Aorta (tissue), 5 donors: Measurements from ENCODE around the gene OCIAD1. TPM values are rescaled to one million over a fixed set of nuclear protein-coding genes. Genes with fewer than 3 reads are reported as not detected.
"Not testable (repeated sequence)": the region's sequence is repeated elsewhere in the genome, so short reads cannot be mapped to it uniquely, and the experiment has no call there.

Experiments used
- ATAC-seq: fragments of 200-7000 bp; cut with Tn5 transposase; one replicate; pipeline ENCODE4 v1.9.1; 2022; ENCODE audit warnings: moderate library complexity; ENCODE audit not compliant: low FRiP score
- DNase-seq, 2 donors: peaks; one replicate each; pipeline ENCODE4 v3.0.0-alpha.2; 2020
- H3K27ac ChIP-seq, 2 donors: one replicate each; pipeline ENCODE4 v1.5.1; 2013; ENCODE audit warnings: low read length in 2 of 2, mild to moderate bottlenecking in 2 of 2, moderate library complexity in 2 of 2, control low read depth in 1 of 2, inconsistent platforms in 1 of 2, low read depth in 1 of 2
- H3K27me3 ChIP-seq, 2 donors: one replicate each; pipeline ENCODE4 v1.6.1; 2013; ENCODE audit warnings: control low read depth in 1 of 2, low read length in 1 of 2, mild to moderate bottlenecking in 1 of 2, moderate library complexity in 1 of 2; ENCODE audit not compliant: insufficient read depth in 2 of 2, control insufficient read depth in 1 of 2
- H3K36me3 ChIP-seq, 2 donors: one replicate each; pipeline ENCODE4 v1.6.1; 2013; ENCODE audit warnings: control low read depth in 1 of 2, low read length in 1 of 2, mild to moderate bottlenecking in 1 of 2; ENCODE audit not compliant: insufficient read depth in 2 of 2, control insufficient read depth in 1 of 2
- H3K4me1 ChIP-seq, 2 donors: one replicate each; pipeline ENCODE4 v1.6.1; 2013; ENCODE audit warnings: low read length in 2 of 2, control low read depth in 1 of 2, mild to moderate bottlenecking in 1 of 2, moderate library complexity in 1 of 2; ENCODE audit not compliant: insufficient read depth in 2 of 2, control insufficient read depth in 1 of 2
- H3K4me3 ChIP-seq, 2 donors: one replicate each; pipeline ENCODE4 v1.5.1; 2013; ENCODE audit warnings: low read length in 2 of 2, control low read depth in 1 of 2, mild to moderate bottlenecking in 1 of 2
- H3K9me3 ChIP-seq: one replicate; pipeline ENCODE4 v1.6.1; 2013; ENCODE audit warnings: mild to moderate bottlenecking, low read length; ENCODE audit not compliant: control insufficient read depth
- WGBS, 2 donors: extraction: QIAGEN DNeasy Blood & Tissue Kit; methylation state at CpG; one replicate each; pipeline ENCODE4 v1.1.7; 2013; 5-methylcytosine and 5-hydroxymethylcytosine counted together
- intact Hi-C, 2 donors: fragments of 100-400 bp; cut with DNase I; formaldehyde crosslinking; loops; one replicate each; pipeline versions ENCODE4 v1.14.2 to v1.15.0; 2022
- polyA plus RNA-seq, 2 donors: library from polyadenylated mRNA; stranded (reverse); fragments of 200-250 nt; gene quantifications; one replicate each; pipeline ENCODE4 v1.2.3, GENCODE V29; 2013
- total RNA-seq, 2 donors: library from RNA; stranded (reverse); fragmentation: NEBNext Ultra II Directional; extraction: Animal tissue kit (Norgen Biotek cat#: 25700); gene quantifications; one replicate each; pipeline ENCODE4 v1.2.1, GENCODE V29; 2021
- donor health status: healthy with polysubstance abuse.
- donor health status: Bipolar disorder and iron deficiency.
- donor health status: DM: no; HTN: no; CAD: no.
- donor health status: DM: no; HTN: no; CAD: no.
- donor health status: DM: yes; HTN: yes; CAD: no.

OCIAD1 gene
- total and polyA plus RNA-seq, 4 donors, result 81.5 to 112 (median 103) TPM

DNA sequence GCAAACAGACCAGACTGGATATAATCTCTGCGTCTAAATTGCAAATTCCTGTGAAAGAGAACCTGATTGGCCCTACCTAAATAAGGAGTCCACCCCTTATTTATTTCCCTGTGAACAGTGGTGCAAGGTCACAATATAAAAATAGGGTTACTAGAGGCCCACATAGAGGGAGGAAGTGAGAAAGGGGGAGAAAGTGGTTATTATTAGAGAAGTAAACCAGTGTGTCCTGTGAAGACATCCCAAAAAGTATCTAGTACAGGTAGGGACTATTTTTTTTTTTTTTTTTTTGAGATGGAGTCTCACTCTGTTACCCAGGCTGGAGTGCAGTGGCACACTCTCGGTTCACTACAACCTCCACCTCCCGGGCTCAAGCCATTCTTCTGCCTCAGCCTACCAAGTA, 35.8 kb upstream of the OCIAD1 start:
- ATAC-seq, result no peak
- intact Hi-C loops, result no loop called here

DNA sequence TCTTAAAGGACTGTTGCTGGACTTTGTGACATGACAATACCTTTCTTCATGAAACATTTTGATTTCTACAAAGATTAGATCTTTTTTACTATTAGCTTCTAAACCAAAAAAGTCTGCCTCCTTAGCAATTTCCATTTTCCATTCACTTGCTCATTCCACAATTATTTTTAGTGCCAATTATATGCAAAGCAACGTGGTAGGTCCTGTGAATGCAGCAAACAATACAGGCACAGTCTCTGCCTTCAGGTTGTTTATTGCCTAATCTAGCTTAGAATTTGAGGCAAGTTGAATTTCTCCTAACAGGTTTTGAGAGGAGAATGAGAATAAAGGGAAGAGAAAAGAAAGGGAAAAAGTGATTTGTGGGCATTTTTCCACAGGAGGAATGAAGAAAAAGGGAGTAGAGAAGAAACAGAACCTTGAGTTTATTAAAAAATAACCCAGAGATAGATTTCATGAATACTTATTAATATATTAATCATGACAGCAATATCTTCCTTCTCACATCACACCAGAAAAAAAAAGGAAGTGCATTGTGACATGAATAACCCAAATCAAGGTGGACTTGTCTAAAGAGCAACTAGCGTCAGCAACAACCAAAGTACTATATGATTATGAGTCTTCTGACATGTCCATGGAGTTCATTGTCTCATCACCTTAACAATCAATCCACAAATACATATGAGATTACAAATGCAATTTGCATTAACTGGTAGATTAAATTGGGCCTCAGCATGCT, 34.5 kb upstream of the OCIAD1 start:
- Histone ChIP-seq H3K27me3 (no peaks in the 10 kb centered on the region), H3K27ac (no peak overlapping the region), H3K9me3 (no peaks in the 10 kb centered on the region), H3K4me3 (no peak overlapping the region), H3K36me3 (no peaks in the 10 kb centered on the region), H3K4me1 (peaks cover 3 to 4% of the 10 kb centered on the region in 2 donors)
- intact Hi-C loops, result no loop called here
- 72 to 83% methylated on average over 2 of the region's 2 CpGs for WGBS, 2 donors
- DNase-seq, result no peak
- ATAC-seq, result no peak

More for the DNA sequence above, 35.8 kb upstream of the OCIAD1 start:
- Histone ChIP-seq H3K36me3 (no peaks in the 10 kb centered on the region), H3K4me3 (no peak overlapping the region), H3K9me3 (no peaks in the 10 kb centered on the region), H3K4me1 (peaks cover 5 to 9% of the 10 kb centered on the region in 2 donors), H3K27me3 (no peaks in the 10 kb centered on the region), H3K27ac (no peak overlapping the region)
- WGBS, 2 donors, result 94 to 99% methylated on average over 3 of the region's 3 CpGs
- no peak for DNase-seq

DNA sequence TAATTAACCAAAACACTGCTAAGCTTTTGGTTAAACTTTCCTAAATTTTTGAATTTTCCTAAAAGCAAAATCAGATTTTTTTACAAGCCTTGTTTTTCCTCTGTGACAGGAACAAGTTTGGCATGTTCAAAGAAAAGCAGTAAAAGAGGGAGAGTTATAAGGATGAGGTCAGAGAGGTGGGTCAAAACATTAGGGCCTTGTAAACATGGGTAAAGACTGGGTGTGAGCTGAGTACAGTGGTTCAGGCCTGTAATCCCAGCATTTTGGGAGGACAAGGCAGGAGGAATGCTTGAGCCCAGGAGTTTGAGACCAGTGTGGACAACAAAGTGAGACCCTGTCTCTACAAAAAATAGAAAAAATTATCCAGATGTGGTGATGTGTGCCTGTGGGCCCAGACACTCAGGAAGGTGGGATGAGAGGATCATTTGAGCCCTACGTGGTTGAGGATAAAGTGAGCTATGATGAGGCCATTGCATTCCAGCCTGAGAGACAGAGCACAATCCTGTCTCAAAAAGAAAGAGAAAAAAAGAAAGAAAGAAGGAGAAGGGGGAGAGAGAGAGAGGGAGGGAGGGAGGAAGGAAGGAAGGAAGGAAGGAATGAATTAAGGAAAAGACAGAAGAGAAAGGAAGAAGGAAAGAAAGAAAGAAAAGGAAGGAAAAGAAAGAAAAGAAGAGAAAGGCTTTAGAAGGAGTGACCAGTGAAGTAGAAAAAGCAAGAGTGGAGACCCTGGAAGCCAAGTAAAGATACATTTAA, 33.8 kb upstream of the OCIAD1 start:
- WGBS, 2 donors, result 71 to 91% methylated on average over 1 of the region's 1 CpG
- ATAC-seq, result no peak

GRCh38 chr4:48798117-48798516, 32.8 kb upstream of the OCIAD1 start:
- WGBS, 2 donors, result 87 to 94% methylated on average over 2 of the region's 2 CpGs
- Histone ChIP-seq H3K27me3 (no peaks in the 10 kb centered on the region), H3K4me3 (no peak overlapping the region), H3K27ac (no peak overlapping the region), H3K4me1 (peaks cover 2 to 3% of the 10 kb centered on the region in 2 donors), H3K36me3 (no peaks in the 10 kb centered on the region), H3K9me3 (no peaks in the 10 kb centered on the region)
- no peak for DNase-seq
- no peak for ATAC-seq
- intact Hi-C loops, result no loop called here

More for the DNA sequence above, 33.8 kb upstream of the OCIAD1 start:
- intact Hi-C loops, result no loop called here
- no peak overlapping the region for H3K27ac ChIP-seq
- no peak overlapping the region for H3K4me3 ChIP-seq
- no peaks in the 10 kb centered on the region for H3K27me3 ChIP-seq
- no peak for DNase-seq
- no peaks in the 10 kb centered on the region for H3K36me3 ChIP-seq
- H3K9me3 ChIP-seq, result no peaks in the 10 kb centered on the region
- peaks cover 3 to 4% of the 10 kb centered on the region in 2 donors for H3K4me1 ChIP-seq

GRCh38 chr4:48799157-48799556, 31.7 kb upstream of the OCIAD1 start:
- intact Hi-C loops, result no loop called here
- WGBS, 2 donors, result 47 to 48% methylated on average over 2 of the region's 2 CpGs

DNA sequence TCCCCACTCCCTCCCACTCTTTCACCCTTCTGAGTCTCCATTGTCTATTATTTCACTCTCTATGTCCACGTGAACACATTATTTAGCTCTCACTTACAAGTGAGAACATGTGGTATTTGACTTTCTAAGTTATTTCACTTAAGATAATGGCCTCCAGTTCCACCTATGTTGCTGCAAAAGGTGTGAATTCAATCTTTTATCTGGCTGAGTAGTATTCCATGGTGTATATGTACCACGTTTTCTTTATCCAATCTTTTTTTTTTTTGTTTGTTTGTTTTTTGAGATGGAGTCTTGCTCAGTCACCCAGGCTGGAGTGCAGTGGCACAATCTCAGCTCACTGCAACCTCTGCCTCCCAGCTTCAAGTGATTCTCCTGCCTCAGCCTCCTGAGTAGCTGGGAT, 30.7 kb upstream of the OCIAD1 start:
- not testable (repeated sequence) for H3K36me3 ChIP-seq, H3K9me3 ChIP-seq, H3K27ac ChIP-seq, DNase-seq, ATAC-seq, H3K4me3 ChIP-seq, H3K27me3 ChIP-seq, H3K4me1 ChIP-seq
- WGBS, 2 donors, result 94 to 96% methylated on average over 2 of the region's 2 CpGs
- intact Hi-C loops, result loop anchor here in 1 of 2 donors (2.0 to 10.0 kb wide), 2 partner anchors 19 to 105 kb away; partner anchors contain the start of genes FRYL and OCIAD2

More at GRCh38 chr4:48799157-48799556, 31.7 kb upstream of the OCIAD1 start:
- Histone ChIP-seq H3K27me3 (no peaks in the 10 kb centered on the region), H3K9me3 (no peaks in the 10 kb centered on the region), H3K4me1 (peaks cover 2 to 3% of the 10 kb centered on the region in 2 donors), H3K36me3 (no peaks in the 10 kb centered on the region), H3K4me3 (no peak overlapping the region), H3K27ac (peak overlapping the region in 1 of 2 donors; percentile 78)
- ATAC-seq (no peak), DNase-seq (no peak)

- 39 to 44% methylated on average over 3 of the region's 3 CpGs for WGBS, 2 donors
- intact Hi-C loops, result loop anchor here in 1 of 2 donors (2.0 to 10.0 kb wide), 2 partner anchors 20 to 104 kb away; partner anchors contain the start of genes FRYL and OCIAD2
- ATAC-seq, result no peak
Observed at GRCh38 chr4:48801016-48801715, 29.7 kb upstream of the OCIAD1 start.

GRCh38 chr4:48804584-48805301, 26.1 kb upstream of the OCIAD1 start:
- 28 to 39% methylated on average over 8 of the region's 8 CpGs for WGBS, 2 donors
- Histone ChIP-seq H3K27me3 (no peaks in the 10 kb centered on the region), H3K36me3 (no peaks in the 10 kb centered on the region), H3K9me3 (no peaks in the 10 kb centered on the region), H3K4me3 (no peak overlapping the region), H3K27ac (peak overlapping the region; percentile 67 to 88), H3K4me1 (peaks cover 0 to 6% of the 10 kb centered on the region in 2 donors)
- intact Hi-C loops, result loop anchor here in 1 of 2 donors (10.0 kb wide), 1 partner anchor 100 kb away; the partner anchor contains the start of gene OCIAD2
- no peak for ATAC-seq
- DNase-seq, result no peak

More at GRCh38 chr4:48801016-48801715, 29.7 kb upstream of the OCIAD1 start:
- no peak overlapping the region for H3K4me3 ChIP-seq
- H3K27ac ChIP-seq, result peak overlapping the region; percentile 15 to 87
- DNase-seq, result no peak
- no peaks in the 10 kb centered on the region for H3K36me3 ChIP-seq
- peaks cover 3 to 6% of the 10 kb centered on the region in 2 donors for H3K4me1 ChIP-seq
- H3K27me3 ChIP-seq, result no peaks in the 10 kb centered on the region
- no peaks in the 10 kb centered on the region for H3K9me3 ChIP-seq
